K562 (cell line): ENCODE measurements around the gene ZNF782. TPM values are rescaled to one million over a fixed set of nuclear protein-coding genes. Genes with fewer than 3 reads are reported as not detected.

Experiments
- E2F3 ChIP-seq: fragments of 250-450 bp; sonication (Bioruptor Pico); IDR thresholded peaks from 2 replicates; pipeline ENCODE4 v1.4.0; 2020; ENCODE audit warnings: mild to moderate bottlenecking
- MTA1 ChIP-seq: fragments of 450-650 bp; IDR thresholded peaks from 2 replicates; pipeline ENCODE4 v1.6.1; 2017; ENCODE audit warnings: borderline replicate concordance
- TAF9B ChIP-seq: fragments of 450-650 bp; IDR thresholded peaks from 2 replicates; pipeline ENCODE4 v1.6.1; 2018; ENCODE audit warnings: mild to moderate bottlenecking; ENCODE audit not compliant: partially characterized antibody
- ZNF583 ChIP-seq: fragments of 250-450 bp; sonication (Bioruptor Pico); IDR thresholded peaks from 2 replicates; pipeline ENCODE4 v1.4.0; 2020
- polyA plus RNA-seq, 8 experiments: library from polyadenylated mRNA; depleted of rRNA in 4 of 8; stranded (reverse) in 5 of 8; unstranded in 3 of 8; fragments of >200 nt; fragmentation: Nextera tagmentation in 2 of 8; fragmentation: Illumina TruSeq in 1 of 8; extraction: Ambion mirVana in 2 of 8; extraction: Trizol in 1 of 8; gene quantifications; 2 replicates each; pipeline versions ENCODE4 v1.2.1 to v1.2.3, GENCODE V29; 2011 to 2014; ENCODE audit warnings: inconsistent platforms in 1 of 8, missing spikeins in 1 of 8
- total RNA-seq, 7 experiments: library from RNA; depleted of rRNA in 6 of 7; stranded (reverse); fragments of >200 nt in 6 of 7; fragmentation: Illumina TruSeq in 2 of 7; extraction: Trizol in 2 of 7; gene quantifications; 2 replicates each; pipeline versions ENCODE4 v1.2.1 to v1.2.3, GENCODE V29; 2011 to 2021; ENCODE audit warnings: low replicate concordance in 1 of 7
- TF ChIP-seq, protein P1 (sequence below): fragments of 450-650 bp; formaldehyde crosslinking; IDR thresholded peaks from 2 replicates; pipeline ENCODE4 v1.4.0; 2022; ENCODE audit warnings: missing genetic modification characterization
- TF ChIP-seq, protein P2 (sequence below): fragments of 150-350 bp; conservative IDR thresholded peaks from 2 replicates; pipeline ENCODE4 v1.6.1; 2014; ENCODE audit warnings: low read length
- TF ChIP-seq, protein P3 (sequence below): fragments of 200-600 bp; sonication (generic); IDR thresholded peaks from one replicate; pipeline ENCODE4 v1.6.1; 2012; ENCODE audit warnings: mild to moderate bottlenecking, low read depth, low read length, inconsistent platforms

Gene ZNF782
- total and polyA plus RNA-seq, 9 of the 15 experiments (the other 6 are each of a cell fraction or from before 2014, with no cell fraction given): 0.38 to 8.8 (median 4.5) TPM

GRCh38 chr9:96858018-96858573 is 3.8 kb upstream of the ZNF782 start (continued):
- TF ChIP-seq E2F3 (CRISPR knock-in tag): 0 out of 2 replicates have a peak, but pooled peaks have one; percentile 31
- TF ChIP-seq, protein P1, sequence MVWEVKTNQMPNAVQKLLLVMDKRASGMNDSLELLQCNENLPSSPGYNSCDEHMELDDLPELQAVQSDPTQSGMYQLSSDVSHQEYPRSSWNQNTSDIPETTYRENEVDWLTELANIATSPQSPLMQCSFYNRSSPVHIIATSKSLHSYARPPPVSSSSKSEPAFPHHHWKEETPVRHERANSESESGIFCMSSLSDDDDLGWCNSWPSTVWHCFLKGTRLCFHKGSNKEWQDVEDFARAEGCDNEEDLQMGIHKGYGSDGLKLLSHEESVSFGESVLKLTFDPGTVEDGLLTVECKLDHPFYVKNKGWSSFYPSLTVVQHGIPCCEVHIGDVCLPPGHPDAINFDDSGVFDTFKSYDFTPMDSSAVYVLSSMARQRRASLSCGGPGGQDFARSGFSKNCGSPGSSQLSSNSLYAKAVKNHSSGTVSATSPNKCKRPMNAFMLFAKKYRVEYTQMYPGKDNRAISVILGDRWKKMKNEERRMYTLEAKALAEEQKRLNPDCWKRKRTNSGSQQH (CRISPR knock-in tag): no peak
- TF ChIP-seq TAF9B: peak; percentile 17
- TF ChIP-seq, protein P2, sequence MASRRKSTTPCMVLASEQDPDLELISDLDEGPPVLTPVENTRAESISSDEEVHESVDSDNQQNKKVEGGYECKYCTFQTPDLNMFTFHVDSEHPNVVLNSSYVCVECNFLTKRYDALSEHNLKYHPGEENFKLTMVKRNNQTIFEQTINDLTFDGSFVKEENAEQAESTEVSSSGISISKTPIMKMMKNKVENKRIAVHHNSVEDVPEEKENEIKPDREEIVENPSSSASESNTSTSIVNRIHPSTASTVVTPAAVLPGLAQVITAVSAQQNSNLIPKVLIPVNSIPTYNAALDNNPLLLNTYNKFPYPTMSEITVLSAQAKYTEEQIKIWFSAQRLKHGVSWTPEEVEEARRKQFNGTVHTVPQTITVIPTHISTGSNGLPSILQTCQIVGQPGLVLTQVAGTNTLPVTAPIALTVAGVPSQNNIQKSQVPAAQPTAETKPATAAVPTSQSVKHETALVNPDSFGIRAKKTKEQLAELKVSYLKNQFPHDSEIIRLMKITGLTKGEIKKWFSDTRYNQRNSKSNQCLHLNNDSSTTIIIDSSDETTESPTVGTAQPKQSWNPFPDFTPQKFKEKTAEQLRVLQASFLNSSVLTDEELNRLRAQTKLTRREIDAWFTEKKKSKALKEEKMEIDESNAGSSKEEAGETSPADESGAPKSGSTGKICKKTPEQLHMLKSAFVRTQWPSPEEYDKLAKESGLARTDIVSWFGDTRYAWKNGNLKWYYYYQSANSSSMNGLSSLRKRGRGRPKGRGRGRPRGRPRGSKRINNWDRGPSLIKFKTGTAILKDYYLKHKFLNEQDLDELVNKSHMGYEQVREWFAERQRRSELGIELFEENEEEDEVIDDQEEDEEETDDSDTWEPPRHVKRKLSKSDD: no peak
- no peak for TF ChIP-seq ZNF583 (CRISPR knock-in tag)
- TF ChIP-seq, protein P3, sequence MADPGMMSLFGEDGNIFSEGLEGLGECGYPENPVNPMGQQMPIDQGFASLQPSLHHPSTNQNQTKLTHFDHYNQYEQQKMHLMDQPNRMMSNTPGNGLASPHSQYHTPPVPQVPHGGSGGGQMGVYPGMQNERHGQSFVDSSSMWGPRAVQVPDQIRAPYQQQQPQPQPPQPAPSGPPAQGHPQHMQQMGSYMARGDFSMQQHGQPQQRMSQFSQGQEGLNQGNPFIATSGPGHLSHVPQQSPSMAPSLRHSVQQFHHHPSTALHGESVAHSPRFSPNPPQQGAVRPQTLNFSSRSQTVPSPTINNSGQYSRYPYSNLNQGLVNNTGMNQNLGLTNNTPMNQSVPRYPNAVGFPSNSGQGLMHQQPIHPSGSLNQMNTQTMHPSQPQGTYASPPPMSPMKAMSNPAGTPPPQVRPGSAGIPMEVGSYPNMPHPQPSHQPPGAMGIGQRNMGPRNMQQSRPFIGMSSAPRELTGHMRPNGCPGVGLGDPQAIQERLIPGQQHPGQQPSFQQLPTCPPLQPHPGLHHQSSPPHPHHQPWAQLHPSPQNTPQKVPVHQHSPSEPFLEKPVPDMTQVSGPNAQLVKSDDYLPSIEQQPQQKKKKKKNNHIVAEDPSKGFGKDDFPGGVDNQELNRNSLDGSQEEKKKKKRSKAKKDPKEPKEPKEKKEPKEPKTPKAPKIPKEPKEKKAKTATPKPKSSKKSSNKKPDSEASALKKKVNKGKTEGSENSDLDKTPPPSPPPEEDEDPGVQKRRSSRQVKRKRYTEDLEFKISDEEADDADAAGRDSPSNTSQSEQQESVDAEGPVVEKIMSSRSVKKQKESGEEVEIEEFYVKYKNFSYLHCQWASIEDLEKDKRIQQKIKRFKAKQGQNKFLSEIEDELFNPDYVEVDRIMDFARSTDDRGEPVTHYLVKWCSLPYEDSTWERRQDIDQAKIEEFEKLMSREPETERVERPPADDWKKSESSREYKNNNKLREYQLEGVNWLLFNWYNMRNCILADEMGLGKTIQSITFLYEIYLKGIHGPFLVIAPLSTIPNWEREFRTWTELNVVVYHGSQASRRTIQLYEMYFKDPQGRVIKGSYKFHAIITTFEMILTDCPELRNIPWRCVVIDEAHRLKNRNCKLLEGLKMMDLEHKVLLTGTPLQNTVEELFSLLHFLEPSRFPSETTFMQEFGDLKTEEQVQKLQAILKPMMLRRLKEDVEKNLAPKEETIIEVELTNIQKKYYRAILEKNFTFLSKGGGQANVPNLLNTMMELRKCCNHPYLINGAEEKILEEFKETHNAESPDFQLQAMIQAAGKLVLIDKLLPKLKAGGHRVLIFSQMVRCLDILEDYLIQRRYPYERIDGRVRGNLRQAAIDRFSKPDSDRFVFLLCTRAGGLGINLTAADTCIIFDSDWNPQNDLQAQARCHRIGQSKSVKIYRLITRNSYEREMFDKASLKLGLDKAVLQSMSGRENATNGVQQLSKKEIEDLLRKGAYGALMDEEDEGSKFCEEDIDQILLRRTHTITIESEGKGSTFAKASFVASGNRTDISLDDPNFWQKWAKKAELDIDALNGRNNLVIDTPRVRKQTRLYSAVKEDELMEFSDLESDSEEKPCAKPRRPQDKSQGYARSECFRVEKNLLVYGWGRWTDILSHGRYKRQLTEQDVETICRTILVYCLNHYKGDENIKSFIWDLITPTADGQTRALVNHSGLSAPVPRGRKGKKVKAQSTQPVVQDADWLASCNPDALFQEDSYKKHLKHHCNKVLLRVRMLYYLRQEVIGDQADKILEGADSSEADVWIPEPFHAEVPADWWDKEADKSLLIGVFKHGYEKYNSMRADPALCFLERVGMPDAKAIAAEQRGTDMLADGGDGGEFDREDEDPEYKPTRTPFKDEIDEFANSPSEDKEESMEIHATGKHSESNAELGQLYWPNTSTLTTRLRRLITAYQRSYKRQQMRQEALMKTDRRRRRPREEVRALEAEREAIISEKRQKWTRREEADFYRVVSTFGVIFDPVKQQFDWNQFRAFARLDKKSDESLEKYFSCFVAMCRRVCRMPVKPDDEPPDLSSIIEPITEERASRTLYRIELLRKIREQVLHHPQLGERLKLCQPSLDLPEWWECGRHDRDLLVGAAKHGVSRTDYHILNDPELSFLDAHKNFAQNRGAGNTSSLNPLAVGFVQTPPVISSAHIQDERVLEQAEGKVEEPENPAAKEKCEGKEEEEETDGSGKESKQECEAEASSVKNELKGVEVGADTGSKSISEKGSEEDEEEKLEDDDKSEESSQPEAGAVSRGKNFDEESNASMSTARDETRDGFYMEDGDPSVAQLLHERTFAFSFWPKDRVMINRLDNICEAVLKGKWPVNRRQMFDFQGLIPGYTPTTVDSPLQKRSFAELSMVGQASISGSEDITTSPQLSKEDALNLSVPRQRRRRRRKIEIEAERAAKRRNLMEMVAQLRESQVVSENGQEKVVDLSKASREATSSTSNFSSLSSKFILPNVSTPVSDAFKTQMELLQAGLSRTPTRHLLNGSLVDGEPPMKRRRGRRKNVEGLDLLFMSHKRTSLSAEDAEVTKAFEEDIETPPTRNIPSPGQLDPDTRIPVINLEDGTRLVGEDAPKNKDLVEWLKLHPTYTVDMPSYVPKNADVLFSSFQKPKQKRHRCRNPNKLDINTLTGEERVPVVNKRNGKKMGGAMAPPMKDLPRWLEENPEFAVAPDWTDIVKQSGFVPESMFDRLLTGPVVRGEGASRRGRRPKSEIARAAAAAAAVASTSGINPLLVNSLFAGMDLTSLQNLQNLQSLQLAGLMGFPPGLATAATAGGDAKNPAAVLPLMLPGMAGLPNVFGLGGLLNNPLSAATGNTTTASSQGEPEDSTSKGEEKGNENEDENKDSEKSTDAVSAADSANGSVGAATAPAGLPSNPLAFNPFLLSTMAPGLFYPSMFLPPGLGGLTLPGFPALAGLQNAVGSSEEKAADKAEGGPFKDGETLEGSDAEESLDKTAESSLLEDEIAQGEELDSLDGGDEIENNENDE: no peak
- no peak for TF ChIP-seq MTA1
